ENCODE measurements around the gene TXLNB. TPM values are rescaled to one million over a fixed set of nuclear protein-coding genes. Genes with fewer than 3 reads are reported as not detected.

The TXLNB gene
- not detected in 2 replicates for total RNA-seq

DNA sequence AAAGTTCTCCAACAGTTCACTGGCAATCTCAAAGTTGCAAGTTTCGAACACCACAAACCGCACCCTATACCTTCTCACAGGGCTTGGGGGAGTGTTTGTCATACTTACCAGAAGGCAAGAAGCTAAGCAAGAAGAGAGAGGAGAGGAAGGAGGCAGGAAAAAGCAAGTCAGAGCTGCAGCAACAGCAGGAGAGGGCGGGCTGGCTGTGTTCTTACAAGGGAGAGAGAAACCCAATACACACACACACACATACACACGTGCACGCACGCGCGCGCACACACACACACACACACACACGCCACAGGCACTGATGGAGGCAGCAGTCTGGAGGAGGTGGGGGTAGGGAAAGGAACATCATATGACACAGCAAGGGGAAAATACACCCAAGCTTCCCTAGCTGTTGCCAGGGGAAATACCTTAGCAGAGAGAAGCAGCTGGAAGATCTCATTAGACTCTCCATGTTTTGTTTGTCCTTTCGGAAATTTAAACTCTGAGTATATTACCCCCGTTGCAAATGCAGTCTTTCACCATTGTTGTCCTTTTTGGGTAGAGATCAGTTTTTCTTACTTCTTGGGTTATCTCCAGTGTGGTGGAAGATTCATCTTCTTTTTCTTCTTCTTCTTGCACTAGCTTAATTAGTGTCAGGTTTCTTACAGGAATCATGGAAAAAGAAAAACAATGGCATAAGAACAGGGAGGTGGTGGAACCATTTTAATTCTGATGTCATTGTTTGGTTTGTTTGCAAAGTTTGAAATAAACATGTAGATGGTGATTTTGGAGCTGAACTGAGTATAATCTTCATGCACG lies at the start of gene TXLNB:
TSS of gene TXLNB (minus strand) at position 186 of the 807 bp plus-strand sequence. CDS start 3,099 bp downstream, outside the sequence.

Other genes starting within 250 kb of the TXLNB start
- gene HECA, start 156.9 kb downstream of the TXLNB start, total RNA-seq, result 6.7 and 9.5 TPM in 2 replicates
- gene CITED2, start 82.7 kb upstream of the TXLNB start, total RNA-seq, result 134 and 433 TPM in 2 replicates

All from mesangial cell (primary cell).